HG02763 (cell line): ENCODE results near the gene SUFU.

ENCODE experiments used
- ATAC-seq: cut with Tn5 transposase; IDR thresholded peaks from one replicate; pipeline ENCODE4 v1.9.1; 2021; ENCODE audit warnings: mild to moderate bottlenecking, moderate library complexity; ENCODE audit not compliant: unreplicated experiment

The SUFU gene

DNA sequence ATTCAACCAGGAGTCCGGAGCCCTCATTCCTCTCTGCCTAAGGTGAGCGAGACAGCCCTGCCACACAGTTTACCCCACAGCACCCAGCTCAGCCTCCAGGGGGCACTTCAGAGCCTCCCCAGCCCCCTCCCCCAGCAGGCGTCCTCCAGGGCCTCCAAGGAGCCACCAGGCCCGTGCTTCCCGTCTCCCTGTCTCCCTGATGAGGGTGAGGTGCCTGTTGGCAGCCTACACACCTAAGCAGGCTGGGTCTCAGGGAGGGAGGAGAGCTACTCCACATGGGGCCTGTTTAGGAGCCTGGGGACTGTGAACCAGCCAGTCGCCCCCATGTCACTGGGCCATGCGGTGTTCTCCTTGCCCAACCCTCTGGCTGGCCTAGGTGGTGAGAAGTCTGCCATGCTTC, 111.6 kb downstream of the SUFU start:
- ATAC-seq, result no peak

DNA sequence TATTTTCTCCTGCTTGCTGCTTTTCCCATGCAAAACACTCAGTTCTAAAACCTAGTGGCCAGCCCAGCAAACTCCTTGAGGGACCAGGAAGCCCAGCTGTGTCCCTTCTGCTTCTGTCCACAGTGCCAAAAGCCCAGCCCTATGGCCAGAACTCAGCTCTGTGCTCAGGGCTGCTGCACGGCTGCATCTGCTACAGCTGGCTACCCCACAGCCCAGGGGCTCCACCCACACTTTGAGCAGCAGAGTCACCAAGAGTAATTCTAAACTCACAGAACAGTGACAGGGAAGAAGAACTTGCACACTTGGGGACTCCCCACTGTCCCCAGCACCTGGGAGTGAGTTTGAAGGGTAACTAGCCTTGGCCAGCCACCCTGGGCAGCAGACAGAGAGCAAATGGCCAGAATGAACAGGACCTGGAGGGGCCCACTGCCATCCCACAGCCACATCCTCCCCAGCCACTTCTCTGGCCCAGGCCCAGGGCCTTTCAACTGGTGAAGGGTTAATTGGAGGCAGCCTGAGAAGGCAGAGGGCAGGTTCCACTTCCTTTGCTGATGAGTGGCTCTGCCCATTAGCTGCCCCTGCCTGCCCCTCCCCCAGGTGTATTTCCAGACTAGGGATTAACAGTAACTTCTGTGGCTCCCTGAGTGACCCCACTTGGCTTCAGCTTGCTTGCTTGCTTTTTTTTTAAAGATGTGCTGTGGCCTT, 112.4 kb downstream of the SUFU start:
- no peak for ATAC-seq

DNA sequence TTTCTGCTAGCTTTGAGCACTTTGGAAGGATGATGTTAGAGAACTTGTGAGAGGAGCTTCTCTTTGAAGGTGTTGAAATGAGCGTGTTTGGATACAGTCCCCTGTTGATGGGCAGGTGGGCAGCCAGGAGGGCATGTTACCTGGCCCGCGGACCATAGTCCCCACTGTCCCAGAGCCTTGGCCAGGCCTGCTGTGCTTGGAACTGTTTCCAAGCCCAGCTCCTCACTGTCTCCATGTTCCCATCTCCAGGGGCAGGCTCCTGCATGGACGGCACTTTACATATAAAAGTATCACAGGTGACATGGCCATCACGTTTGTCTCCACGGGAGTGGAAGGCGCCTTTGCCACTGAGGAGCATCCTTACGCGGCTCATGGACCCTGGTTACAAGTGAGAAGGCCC, 113.3 kb downstream of the SUFU start:
- no peak for ATAC-seq

DNA sequence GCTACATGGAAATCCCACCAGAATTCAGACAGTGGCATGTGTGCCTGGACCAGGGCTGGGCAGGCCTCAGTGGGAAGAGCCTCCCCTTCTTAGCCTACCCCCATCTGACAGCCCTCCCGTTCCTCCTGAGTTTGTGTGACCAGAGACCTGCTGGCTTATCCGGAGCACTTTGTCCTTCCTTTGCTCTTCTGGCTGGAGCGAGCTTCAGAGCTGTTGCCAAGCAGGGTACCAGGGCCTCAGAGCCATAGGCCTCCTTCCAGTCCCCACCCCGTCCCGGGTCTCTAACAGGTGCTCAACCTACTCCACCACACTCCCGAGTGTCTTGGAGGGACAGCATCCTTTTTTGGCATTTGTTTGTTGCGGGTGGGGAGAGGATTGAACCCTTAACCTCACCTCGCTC, 114.0 kb downstream of the SUFU start:
- ATAC-seq, result no peak

DNA sequence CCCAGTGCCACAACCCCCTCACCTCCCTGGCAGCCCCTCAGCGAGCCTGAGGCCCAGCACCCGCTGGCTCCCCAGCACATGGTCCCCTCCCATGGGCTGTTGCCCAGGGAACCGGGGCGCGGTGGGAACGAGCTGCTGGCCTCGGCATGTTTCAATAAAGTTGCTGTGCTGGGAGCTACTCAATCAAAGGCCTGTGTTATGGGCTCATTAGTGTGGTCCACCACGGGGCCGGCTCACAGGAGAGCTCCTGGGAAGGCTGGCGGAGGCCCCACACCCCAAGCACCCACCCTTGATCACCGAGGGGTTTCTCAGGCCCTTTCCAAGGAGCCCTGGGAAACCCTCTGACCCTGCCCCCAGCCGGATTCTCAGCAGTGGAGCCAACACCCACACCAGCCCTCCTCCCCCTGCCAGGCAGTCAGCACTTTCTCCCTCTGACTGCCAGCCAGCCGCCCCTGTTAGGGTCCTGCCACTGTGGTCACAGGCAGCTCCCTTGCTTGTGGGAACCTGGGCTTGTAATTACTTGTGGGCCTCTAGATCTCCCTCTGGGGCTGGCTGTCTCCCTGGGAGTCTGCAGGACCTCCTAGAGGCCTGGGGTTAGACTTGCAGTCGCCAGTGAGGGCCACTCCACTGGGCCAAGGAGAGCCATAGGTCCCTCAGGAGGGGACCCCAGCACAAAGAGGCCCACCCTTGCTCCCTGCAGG, 115.7 kb downstream of the SUFU start:
- no peak for ATAC-seq

DNA sequence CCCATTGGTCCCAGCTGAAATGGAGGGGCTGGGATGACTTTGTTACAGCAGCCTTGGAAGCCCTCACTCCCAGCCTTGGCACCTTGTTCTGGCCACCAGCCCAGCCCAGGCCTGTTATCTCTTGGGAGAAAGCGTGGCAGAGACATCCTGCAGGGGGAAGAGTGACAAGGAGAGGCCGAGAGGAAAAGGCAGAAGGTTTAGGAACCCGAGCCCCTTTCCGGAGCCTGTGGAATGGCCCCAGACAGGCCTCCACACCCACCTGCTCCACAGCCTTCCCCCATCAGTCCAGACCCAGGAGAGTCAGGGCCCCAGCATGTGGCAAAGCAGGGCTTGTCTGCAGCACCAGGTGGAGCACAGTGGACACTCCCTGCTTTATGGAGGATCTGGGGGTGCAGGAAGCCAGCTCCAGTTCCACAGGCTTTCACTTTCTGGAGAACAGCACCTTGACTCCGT, 116.4 kb downstream of the SUFU start:
- no peak for ATAC-seq

DNA sequence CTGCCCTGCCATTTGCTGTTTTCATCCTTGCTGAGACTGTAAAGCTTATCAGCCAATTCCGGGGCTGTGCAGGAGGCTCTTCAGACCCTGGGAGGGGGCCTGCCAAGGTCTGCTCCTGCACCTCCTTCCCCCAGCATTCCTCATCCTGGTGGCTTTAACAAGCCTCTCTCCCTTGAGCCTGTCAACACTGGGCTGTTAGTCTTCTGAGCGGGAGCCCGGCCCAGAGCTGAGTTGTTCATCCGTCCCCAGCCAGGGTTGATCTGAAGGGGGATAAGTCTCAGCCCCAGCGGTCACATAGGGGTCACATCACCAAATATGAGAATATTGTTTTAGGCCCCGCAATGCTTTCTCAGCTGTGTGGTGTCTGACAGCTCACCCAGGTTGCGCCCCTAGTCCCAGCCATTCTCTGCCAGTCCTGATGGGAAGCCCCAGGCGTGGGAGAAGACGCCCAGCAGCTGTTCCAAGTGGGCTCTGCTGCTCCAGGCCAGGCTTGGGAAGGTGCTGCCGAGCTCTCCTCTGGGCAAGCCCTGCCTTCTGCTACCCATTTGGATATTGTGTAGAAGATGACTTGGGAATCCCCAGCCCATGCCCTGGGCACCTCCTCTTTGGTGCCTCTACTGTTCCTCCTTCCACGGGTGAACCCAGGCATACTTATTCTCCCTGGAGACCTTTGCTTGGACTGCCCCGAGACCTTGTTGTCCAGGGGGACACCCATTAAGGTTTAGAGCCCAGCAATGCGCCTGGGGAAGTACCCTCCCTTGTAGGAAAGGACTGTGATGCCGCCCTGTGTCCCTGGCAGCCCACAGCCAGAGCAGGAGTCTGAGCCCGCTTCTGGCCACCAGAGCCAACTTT, 117.0 kb downstream of the SUFU start:
- no peak for ATAC-seq

DNA sequence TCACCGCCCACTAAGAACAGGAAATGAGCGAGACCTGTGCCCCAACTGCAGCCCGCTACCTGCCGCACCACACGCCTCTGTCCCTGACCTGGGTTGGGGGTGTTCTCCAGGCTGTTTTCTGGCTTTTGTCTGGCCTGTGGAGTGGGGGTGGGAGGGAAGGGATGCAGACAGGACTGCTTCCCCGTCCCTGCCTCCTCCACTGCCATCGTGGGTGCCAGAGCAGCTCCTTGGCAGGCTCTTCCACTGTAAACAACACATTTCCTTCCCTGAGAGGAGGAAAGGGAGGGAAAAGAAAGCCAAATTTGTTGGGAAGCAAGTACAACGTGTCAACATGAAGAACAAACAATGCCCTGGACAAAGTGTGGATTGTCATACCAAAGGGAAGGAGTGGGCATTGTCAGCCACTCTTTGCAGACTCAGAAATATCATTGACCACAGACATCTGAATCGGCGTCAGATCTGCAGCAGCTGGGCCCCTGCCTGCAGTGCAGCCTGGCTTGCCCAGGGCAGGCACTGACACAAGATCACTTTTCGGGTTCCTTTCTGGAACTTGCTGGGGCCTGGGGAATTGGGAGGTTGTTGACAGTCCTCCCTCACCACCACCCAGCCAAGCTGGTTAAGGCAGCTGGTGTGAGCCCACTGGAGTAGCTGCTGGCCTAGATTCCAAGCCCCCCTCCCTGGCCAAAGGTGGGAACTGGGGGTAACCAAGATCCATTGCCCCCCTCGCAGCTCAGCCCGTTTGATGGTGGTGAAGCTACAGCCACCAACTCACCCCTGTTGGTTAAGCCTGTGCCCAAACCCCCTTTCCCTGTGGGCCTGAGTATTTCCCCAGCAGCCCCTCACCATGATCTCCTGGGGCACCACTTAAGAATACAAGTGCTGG, 117.9 kb downstream of the SUFU start:
- no peak for ATAC-seq

DNA sequence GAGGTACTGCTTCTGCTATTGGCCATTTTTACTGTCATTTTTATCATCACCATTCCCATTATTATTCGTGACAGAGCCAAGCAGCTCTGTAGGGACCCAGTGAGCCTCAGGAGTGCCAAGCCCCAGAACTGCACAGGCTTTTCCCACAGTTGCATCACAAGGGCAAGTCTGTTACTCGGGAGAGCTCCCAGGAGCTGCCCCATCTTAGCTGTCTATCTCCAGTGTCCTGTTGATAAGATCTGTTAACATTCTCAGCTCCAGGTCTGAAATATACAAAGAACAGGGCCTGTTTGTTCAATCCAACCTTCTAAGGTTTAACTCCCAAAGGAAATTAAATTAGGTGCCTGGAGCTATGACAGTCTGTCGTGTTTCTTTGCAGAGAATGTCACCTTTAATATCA, 120.3 kb downstream of the SUFU start:
- ATAC-seq, result no peak

DNA sequence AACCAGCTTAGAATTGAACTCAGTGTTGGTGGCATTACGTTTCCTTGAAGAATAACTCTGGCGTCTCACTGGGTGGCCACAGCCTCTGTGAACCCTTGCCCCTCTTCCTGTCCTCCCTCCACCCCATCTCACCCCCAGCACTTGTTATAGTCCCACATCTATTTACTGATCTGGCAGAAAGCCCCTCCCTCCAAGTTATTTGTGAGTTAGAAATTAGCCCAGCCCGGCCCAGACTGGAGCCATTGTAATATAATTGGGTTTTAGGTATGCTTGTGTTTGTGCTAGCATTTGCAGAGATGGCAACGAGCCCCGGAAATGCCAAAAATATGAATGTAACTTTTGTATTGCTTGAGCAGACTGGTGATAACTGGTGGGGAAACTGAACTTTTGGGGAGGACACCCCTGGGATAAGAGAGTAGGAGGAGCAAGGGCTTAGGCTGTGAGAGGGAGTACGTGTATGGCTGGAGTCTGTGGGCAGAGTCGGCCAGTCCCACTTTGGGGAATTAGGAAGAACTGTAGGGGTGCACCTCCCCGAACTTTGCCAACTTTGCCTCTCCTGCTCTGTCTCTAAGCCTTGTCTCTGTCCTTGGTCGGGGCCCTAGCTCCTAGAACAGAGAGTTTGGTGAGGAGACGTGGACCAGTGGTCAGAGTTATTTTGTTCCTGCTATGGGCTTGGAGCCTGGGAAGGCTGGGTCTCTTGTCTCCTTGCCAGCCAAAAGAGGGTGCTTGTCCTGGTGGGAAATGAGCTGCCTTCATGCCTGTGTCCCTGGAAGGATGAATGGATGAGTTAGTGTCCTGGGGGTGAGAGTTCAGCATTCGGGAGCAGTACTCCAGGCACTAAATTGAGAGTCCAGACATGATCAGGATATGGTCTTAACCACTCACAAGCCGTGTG, 121.2 kb downstream of the SUFU start:
- ATAC-seq, result no peak

DNA sequence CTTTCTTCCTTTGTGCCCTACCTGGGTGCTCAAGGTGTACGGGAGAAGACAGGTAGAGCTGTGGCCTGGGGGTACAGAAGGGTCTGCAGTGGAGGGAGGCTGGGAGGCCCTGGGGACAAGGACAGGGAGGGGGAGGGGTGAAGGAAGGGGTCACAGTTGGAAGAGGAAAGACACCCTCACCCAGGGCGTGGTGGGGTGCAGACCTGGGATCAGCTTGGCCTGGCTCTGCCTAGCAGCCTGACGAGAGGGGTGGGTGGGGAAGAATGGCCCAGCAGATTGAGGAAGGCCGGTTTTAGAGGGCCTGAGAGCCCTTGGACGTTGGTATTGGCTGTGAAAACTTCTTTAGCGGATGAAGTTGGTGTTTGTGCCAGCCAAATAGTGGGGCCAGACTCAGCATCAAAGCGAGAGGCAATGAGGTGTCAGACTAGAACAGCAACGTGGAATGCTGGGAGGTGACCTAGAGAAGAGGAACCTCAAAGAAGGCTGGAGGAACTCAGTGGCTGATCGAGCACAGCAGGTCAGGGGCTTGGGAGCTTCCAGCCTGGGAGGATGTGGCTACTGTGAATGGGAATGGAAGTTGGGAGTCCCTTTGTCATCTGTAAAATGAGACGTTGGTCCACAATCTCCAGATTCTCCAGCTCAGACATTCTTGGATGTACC, 122.4 kb downstream of the SUFU start:
- no peak for ATAC-seq

DNA sequence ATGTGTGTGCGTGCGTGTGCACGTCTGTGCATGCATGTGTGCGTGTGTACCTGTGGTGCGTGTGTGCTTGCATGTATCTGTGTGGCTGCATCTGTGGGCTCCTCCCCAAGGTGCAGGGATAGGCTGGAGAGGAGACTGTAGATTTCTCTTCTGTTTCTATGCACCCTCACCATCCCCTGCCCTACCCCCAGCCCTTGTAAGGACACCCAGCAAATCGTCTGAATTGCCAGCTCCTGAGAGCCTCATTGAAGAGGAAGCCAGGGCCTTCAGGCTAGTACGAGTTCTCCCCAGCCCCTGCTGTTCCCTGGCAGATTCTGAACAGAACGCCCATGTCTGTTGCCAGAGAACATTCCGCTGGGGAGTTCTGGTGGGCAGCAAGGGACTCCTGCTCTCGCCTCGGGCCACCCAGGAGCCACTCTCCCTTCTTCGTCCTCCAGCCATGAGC, 123.5 kb downstream of the SUFU start:
- no peak for ATAC-seq

DNA sequence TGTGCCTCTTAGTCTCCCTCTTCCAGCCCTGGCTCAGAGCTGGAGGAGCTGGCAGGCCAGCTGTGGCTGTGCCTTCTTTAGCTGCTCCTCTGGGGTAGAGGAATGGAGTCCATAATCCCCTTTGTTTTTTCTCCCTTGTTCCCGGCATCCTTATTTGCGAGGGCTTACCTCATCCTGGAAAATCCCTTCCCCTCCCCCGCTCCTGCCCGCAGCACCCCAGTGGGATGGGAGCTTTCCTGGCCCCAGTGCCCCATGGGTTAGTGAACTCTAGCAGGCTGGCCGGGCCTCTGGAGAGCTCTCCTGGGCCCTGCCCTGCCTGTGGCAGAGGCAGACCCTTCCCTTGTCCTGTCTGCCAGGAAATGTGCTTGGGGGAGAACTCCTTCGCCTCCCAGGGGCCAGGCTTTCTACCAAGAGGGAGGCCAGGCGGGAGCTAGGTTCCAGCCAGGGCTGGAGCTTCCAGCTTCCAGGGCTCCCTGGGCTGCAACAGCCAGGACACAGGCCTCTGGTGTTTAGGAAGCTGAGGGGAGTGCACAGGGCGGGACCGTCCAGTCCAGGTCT, 124.0 kb downstream of the SUFU start:
- ATAC-seq, result no peak

DNA sequence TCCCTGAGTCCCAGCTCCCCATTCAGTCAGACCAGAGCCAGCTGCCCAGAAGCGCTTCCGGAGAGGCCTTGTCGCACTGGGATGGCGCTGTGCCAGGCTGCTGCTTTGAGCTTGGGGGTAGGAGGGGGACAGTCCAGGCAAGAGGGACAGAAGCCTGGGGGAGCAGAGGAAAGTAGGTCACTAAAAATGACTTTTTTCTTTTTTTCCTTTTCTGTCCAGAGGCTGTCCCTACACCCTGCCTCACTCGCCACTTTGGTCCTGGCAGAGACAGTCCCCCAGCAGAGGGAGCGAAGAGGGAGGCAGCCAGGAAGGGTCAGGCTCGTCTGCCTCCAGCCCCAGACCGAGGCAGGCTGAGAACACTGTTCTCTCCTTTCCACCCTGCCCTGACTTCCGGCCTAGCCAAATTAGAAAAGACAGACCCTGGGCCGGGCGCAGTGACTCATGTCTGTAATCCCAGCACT, 124.7 kb downstream of the SUFU start:
- ATAC-seq, result no peak

DNA sequence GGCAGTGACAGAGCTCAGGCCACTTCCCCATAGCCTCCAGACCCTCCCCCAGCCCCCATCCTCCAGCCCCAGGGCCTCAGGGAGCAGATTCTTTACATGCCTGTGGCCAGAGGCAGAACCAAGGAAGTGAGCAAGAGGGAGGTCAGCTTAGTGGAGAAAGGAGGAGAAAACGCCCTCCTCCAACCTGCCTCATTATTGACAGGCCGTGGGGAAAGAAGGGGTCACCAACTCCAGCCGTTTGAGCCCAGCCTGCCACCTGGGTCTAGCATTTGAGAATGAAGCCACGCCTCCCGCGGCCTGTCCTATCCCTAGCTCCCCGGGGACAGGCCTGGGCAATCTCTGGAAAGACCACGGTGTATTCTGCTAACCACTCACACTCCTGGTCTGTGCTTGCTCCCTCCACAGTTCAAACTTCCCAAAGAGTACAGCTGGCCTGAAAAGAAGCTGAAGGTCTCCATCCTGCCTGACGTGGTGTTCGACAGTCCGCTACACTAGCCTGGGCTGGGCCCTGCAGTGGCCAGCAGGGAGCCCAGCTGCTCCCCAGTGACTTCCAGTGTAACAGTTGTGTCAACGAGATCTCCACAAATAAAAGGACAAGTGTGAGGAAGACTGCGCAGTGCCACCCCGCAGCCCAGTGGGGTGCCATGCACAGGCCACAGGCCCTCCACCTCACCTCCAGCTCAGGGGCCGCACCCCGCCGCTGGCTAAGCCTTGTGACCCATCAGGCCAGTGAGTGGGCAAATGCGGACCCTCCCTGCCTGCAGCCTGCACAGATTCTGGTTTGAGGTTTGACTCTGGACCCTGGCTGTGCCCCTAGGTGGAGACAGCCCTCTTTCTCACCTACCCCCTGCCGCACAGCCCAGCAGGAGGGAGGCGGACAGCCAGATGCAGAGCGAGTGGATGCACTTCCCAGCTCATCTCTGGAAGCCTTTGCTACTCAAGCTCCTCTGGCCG, 126.2 kb downstream of the SUFU start:
- ATAC-seq, result no peak

DNA sequence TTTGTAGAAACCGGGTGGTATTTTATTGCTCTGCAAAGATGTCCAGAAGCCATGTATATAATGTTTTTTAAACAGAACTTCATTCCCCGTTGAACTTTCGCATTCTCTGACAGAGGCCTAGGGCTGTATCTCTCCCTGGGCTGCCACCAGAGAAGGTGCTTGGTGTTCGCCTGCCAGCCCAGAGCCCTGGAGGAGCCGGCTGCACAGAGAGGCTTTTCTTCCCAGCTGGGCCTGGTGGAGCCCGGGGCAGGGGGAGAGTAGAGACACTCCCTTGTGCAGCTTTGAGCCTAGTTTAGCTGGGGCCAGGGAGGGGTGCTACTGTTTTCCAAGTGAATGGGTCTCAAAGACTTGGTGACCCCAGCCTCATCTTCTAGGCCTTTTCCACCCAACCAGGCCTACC, 126.9 kb downstream of the SUFU start:
- ATAC-seq, result no peak

DNA sequence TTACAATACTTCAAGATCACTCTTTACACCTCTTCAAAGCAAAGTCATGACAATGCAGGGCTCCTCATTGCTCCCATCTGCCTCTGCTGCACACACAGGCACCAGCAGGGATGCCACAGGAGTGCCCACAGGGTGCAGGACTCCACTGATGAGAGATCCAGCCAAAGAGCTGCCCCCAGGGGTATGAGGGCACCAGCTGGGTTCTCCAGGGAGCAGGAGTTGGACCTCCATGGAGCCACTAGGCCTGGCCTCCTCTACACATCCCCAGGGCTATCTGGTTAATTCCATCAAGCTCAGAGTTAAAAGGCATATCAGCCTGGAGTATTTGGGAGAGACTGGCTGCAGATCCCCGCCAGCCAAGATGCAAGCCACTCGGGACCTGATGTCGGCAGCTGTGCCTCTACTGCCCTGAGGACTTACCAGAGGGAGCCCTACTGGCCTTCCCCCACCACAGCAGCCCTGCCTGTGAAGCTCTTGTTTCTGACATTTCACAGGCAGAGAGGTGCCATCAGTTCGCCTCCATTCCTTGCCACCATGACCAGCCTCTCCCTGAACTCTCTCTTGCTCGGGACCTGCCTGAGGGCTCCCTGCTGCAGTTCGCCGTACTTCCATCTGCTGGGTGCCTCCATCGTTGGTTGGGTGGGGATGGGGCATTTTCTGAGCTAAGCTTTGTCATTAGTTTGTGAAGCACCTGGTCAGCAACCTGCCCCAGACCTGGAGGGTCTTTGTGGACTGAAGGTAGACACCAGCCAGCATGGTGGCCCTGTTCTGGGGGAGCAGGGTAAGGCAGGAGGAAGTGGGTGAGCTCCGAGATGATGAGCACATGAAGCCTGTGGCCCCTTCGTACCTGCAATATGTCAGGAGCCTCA, 128.0 kb downstream of the SUFU start:
- no peak for ATAC-seq
